CD14-positive monocyte (primary cell): ENCODE data around the gene CELF4. TPM values are rescaled to one million over a fixed set of nuclear protein-coding genes. Genes with fewer than 3 reads are reported as not detected.

Experiments
- DNase-seq, 3 donors: peaks; one replicate each; pipeline ENCODE4 v3.0.0-alpha.2; 2011 to 2022
- H2AFZ ChIP-seq: 2 replicates; pipeline ENCODE4 v1.6.0; 2012; ENCODE audit warnings: mild to moderate bottlenecking, low read depth, low read length, inconsistent platforms; ENCODE audit not compliant: insufficient read depth, poor library complexity, severe bottlenecking
- H3K27ac ChIP-seq, 2 donors: 1 replicate in 1 of 2; 2 replicates in 1 of 2; pipeline ENCODE4 v1.5.1; 2012 to 2013; ENCODE audit warnings: low read length in 2 of 2, control low read depth in 1 of 2, inconsistent platforms in 1 of 2, low read depth in 1 of 2, mild to moderate bottlenecking in 1 of 2
- H3K27me3 ChIP-seq, 2 donors: one replicate each; pipeline versions ENCODE4 v1.6.0 to v1.6.1; 2011 to 2013; ENCODE audit warnings: low read length in 2 of 2; ENCODE audit not compliant: control insufficient read depth in 2 of 2, insufficient read depth in 2 of 2
- H3K36me3 ChIP-seq, 2 donors: replicated peaks in 1 of 2; 1 replicate in 1 of 2; 2 replicates in 1 of 2; pipeline versions ENCODE4 v1.5.1 to v1.6.1; 2012 to 2013; ENCODE audit warnings: low read length in 2 of 2, control low read depth in 1 of 2, inconsistent platforms in 1 of 2, mild to moderate bottlenecking in 1 of 2; ENCODE audit not compliant: insufficient read depth in 2 of 2, control insufficient read depth in 1 of 2
- H3K4me1 ChIP-seq, 2 donors: 1 replicate in 1 of 2; 2 replicates in 1 of 2; pipeline versions ENCODE4 v1.5.1 to v1.6.1; 2012 to 2013; ENCODE audit warnings: low read length in 2 of 2, control low read depth in 1 of 2, inconsistent platforms in 1 of 2, mild to moderate bottlenecking in 1 of 2, moderate library complexity in 1 of 2; ENCODE audit not compliant: insufficient read depth in 2 of 2, control insufficient read depth in 1 of 2
- H3K4me2 ChIP-seq: replicated peaks from 2 replicates; pipeline ENCODE3; 2012; ENCODE audit warnings: low read length, moderate library complexity, mild to moderate bottlenecking; ENCODE audit not compliant: poor library complexity, severe bottlenecking; ENCODE audit errors: extremely low read depth
- H3K4me3 ChIP-seq, 3 experiments: fragments of 200-600 bp in 1 of 3; sonication (generic) in 1 of 3; replicated peaks in 1 of 3; 1 replicate in 2 of 3; 2 replicates in 1 of 3; pipeline ENCODE4 v1.5.1; 2011 to 2013; ENCODE audit warnings: low read length in 3 of 3, mild to moderate bottlenecking in 3 of 3, control low read depth in 2 of 3, low read depth in 2 of 3, inconsistent platforms in 1 of 3, moderate library complexity in 1 of 3
- H3K79me2 ChIP-seq: 2 replicates; pipeline ENCODE4 v1.6.0; 2012; ENCODE audit warnings: mild to moderate bottlenecking, control low read depth, inconsistent platforms, low read length, moderate library complexity; ENCODE audit not compliant: insufficient read depth
- H3K9ac ChIP-seq: 2 replicates; pipeline ENCODE4 v1.6.0; 2017; ENCODE audit warnings: low read length, mild to moderate bottlenecking; ENCODE audit not compliant: insufficient read depth, poor library complexity, severe bottlenecking
- H3K9me3 ChIP-seq, 2 donors: replicated peaks in 1 of 2; 1 replicate in 1 of 2; 2 replicates in 1 of 2; pipeline versions ENCODE4 v1.5.1 to v1.6.1; 2012 to 2013; ENCODE audit warnings: low read length in 2 of 2, control low read depth in 1 of 2; ENCODE audit not compliant: control insufficient read depth in 1 of 2, insufficient read depth in 1 of 2
- H4K20me1 ChIP-seq: 2 replicates; pipeline ENCODE4 v1.6.0; 2012; ENCODE audit warnings: mild to moderate bottlenecking, low read length, control low read depth, moderate library complexity; ENCODE audit not compliant: insufficient read depth
- H3K27ac Mint-ChIP-seq, 7 donors: one replicate each; pipeline ENCODE4 v1.8.0; 2020; ENCODE audit warnings: mild to moderate bottlenecking in 7 of 7, mixed read lengths in 7 of 7, moderate library complexity in 6 of 7, inconsistent platforms in 2 of 7
- H3K27me3 Mint-ChIP-seq, 3 donors: one replicate each; pipeline ENCODE4 v1.8.0; 2021 to 2022; ENCODE audit warnings: low read depth in 3 of 3, mild to moderate bottlenecking in 3 of 3, mixed read lengths in 3 of 3, moderate library complexity in 3 of 3, inconsistent platforms in 1 of 3
- H3K36me3 Mint-ChIP-seq, 2 donors: one replicate each; pipeline ENCODE4 v1.8.0; 2020; ENCODE audit warnings: mixed read lengths in 2 of 2, inconsistent platforms in 1 of 2, mild to moderate bottlenecking in 1 of 2
- H3K4me1 Mint-ChIP-seq: one replicate; pipeline ENCODE4 v1.8.0; 2020; ENCODE audit warnings: mild to moderate bottlenecking, mixed read lengths
- H3K4me3 Mint-ChIP-seq, 2 donors: one replicate each; pipeline ENCODE4 v1.8.0; 2020; ENCODE audit warnings: mild to moderate bottlenecking in 2 of 2, mixed read lengths in 2 of 2, moderate library complexity in 1 of 2
- H3K9me3 Mint-ChIP-seq, 7 donors: one replicate each; pipeline ENCODE4 v1.8.0; 2020 to 2022; ENCODE audit warnings: mixed read lengths in 7 of 7, mild to moderate bottlenecking in 6 of 7, moderate library complexity in 6 of 7, inconsistent platforms in 2 of 7
- WGBS: methylation state at CpG from one replicate; pipeline ENCODE4 v1.1.5; 2013; ENCODE audit warnings: missing lambda C conversion rate; ENCODE audit not compliant: insufficient coverage; 5-methylcytosine and 5-hydroxymethylcytosine counted together
- intact Hi-C, 2 donors: fragments of 100-400 bp; cut with micrococcal nuclease; formaldehyde crosslinking; loops; one replicate each; pipeline versions ENCODE4 v1.15.0 to v1.15.1; 2023
- polyA plus RNA-seq, 3 donors: library from polyadenylated mRNA; depleted of rRNA in 1 of 3; unstranded in 2 of 3; stranded (reverse) in 1 of 3; fragments of 300-500 nt in 2 of 3; fragments of >200 nt in 1 of 3; fragmentation: Illumina TruSeq in 2 of 3; gene quantifications; 1 replicate in 2 of 3; 2 replicates in 1 of 3; pipeline ENCODE4 v1.2.3, GENCODE V29; 2012 to 2021
- TF ChIP-seq, protein P1 (sequence below): fragments of 200-600 bp; IDR thresholded peaks from one replicate; pipeline ENCODE4 v1.8.0; 2022; ENCODE audit warnings: antibody characterized with exemption, mild to moderate bottlenecking

CELF4 gene
- polyA plus RNA-seq, 3 donors: not detected

DNA sequence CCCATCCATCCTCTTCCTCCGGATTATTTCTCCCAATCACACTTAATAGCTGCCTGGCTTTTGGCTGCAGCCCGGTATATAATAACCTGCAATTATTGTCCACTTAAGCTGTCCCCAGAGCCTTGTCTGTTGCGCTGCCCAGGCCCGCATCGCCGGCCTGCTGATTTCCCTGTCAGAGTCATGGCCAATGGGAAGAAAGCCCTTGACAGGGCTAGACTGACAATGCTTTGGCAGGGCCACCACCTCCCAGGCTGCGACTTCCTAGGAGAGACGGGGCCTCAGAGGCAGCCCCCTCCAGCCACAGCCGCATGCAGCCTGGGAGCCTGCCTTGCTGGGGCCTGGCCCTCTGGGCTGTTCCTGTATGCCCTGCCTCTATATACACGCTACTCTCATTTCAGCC lies 10.0 kb upstream of the CELF4 start:
- DNase-seq: no peak
- TF ChIP-seq, protein P1, sequence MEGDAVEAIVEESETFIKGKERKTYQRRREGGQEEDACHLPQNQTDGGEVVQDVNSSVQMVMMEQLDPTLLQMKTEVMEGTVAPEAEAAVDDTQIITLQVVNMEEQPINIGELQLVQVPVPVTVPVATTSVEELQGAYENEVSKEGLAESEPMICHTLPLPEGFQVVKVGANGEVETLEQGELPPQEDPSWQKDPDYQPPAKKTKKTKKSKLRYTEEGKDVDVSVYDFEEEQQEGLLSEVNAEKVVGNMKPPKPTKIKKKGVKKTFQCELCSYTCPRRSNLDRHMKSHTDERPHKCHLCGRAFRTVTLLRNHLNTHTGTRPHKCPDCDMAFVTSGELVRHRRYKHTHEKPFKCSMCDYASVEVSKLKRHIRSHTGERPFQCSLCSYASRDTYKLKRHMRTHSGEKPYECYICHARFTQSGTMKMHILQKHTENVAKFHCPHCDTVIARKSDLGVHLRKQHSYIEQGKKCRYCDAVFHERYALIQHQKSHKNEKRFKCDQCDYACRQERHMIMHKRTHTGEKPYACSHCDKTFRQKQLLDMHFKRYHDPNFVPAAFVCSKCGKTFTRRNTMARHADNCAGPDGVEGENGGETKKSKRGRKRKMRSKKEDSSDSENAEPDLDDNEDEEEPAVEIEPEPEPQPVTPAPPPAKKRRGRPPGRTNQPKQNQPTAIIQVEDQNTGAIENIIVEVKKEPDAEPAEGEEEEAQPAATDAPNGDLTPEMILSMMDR: no peak
- intact Hi-C loops: no loop called here

DNA sequence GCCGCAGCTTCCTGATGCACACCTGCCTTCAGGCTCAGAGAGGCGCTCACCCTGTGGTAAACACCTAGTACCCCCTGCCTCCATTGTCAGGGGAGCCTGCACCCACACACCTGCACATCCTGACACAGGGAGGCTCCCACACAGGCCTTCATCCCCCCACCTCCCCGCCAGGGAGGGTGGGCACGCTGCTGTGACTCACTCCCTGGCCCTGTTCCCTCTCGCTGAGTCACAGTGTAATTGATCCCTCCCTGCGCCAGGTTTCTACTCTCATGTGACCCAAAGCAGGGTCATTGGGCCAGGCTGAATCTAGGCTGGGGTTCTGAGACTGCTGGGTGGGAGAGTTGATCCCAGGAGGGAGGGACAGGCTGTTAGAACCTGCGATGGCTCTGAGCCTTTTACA lies 8.5 kb upstream of the CELF4 start:
- no peak for DNase-seq
- Mint-ChIP-seq H3K27me3 (peaks cover 12 to 28% (median 17%) of the 10 kb centered on the region in 3 donors), H3K27ac (no peak overlapping the region), H3K4me3 (no peak overlapping the region), H3K4me1 (no peaks in the 10 kb centered on the region), H3K9me3 (peaks cover 0 to 5% (median 0%) of the 10 kb centered on the region in 7 donors), H3K36me3 (no peaks in the 10 kb centered on the region)
- H3K36me3 ChIP-seq: no peaks in the 10 kb centered on the region
- no peaks in the 10 kb centered on the region for H3K4me1 ChIP-seq
- WGBS: 87% methylated on average over 4 of the region's 7 CpGs
- H3K9ac ChIP-seq: no peak overlapping the region
- H3K27me3 ChIP-seq: peaks cover 2 to 7% of the 10 kb centered on the region in 2 donors
- no peak overlapping the region for H3K4me2 ChIP-seq
- H3K9me3 ChIP-seq: no peaks in the 10 kb centered on the region
- TF ChIP-seq, protein P1: no peak
- no peaks in the 10 kb centered on the region for H3K79me2 ChIP-seq
- no peak overlapping the region for H2AFZ ChIP-seq
- no peak overlapping the region for H3K4me3 ChIP-seq
- no peak overlapping the region for H3K27ac ChIP-seq
- H4K20me1 ChIP-seq: no peaks in the 10 kb centered on the region
- intact Hi-C loops: no loop called here

More for the DNA sequence above, 10.0 kb upstream of the CELF4 start:
- Histone ChIP-seq H3K9me3 (no peaks in the 10 kb centered on the region), H2AFZ (no peak overlapping the region), H3K27me3 (no peaks in the 10 kb centered on the region), H3K4me1 (no peaks in the 10 kb centered on the region), H3K4me3 (no peak overlapping the region), H4K20me1 (no peaks in the 10 kb centered on the region), H3K36me3 (no peaks in the 10 kb centered on the region), H3K79me2 (no peaks in the 10 kb centered on the region), H3K27ac (no peak overlapping the region), H3K4me2 (no peak overlapping the region), H3K9ac (no peak overlapping the region)
- Mint-ChIP-seq H3K4me1 (no peaks in the 10 kb centered on the region), H3K27ac (peak overlapping the region in 1 of 7 donors; percentile 27), H3K4me3 (no peak overlapping the region), H3K9me3 (peaks cover 0 to 5% (median 0%) of the 10 kb centered on the region in 7 donors), H3K27me3 (peaks cover 4 to 17% (median 10%) of the 10 kb centered on the region in 3 donors), H3K36me3 (no peaks in the 10 kb centered on the region)
- 84% methylated on average over 7 of the region's 10 CpGs for WGBS
